K562 (cell line): Measurements from ENCODE around the gene AFG1L.

Source experiments
- HMGN3 ChIP-seq: IDR thresholded peaks from 2 replicates; pipeline ENCODE4 v1.6.1; 2011; ENCODE audit warnings: borderline replicate concordance, low read depth, mild to moderate bottlenecking, mixed read lengths, low read length; ENCODE audit not compliant: insufficient read length; ENCODE audit errors: extremely low read depth
- MAFF ChIP-seq: IDR thresholded peaks from 2 replicates; pipeline ENCODE4 v1.6.1; 2012; ENCODE audit warnings: low read length, improper control_type of control experiment

DNA sequence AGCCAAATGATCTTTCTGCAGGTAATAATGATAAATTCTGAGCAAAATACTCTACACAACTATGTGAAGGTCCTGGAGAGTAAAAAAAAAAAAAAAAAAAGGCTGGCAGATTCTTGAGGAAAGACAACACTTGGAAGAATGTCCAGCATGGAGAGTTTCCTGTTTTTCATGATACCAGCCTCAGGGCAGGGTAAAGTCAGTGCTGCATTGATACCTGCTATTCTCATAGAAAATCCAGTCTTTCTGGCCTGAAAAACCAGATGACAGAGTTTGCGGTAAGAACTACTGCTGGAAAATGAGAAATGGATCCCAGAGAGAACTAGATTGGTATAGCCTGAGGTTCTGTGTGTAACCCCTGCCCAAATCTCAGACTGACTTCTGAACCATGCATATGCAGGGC, 89.1 kb downstream of the AFG1L start:
- TF ChIP-seq MAFF: no peak
- no peak for TF ChIP-seq HMGN3
